Keratinocyte (primary cell): Measurements from ENCODE around the gene CLEC9A. TPM values are rescaled to one million over a fixed set of nuclear protein-coding genes. Genes with fewer than 3 reads are reported as not detected.

Experiments used
- DNase-seq: peaks from one replicate; pipeline ENCODE4 v3.0.0-alpha.2; 2011; ENCODE audit warnings: low read depth, missing footprints, low spot score
- FAIRE-seq: peaks from 2 replicates; lab custom pipeline; 2011; peaks lifted over from hg19 to GRCh38; lab: Jason Lieb, UNC
- H2AFZ ChIP-seq: 2 replicates; pipeline ENCODE4 v1.6.0; 2012; ENCODE audit warnings: low read length, control low read depth, inconsistent platforms; ENCODE audit not compliant: control insufficient read depth
- H3K27ac ChIP-seq: 2 replicates; pipeline ENCODE4 v1.5.1; 2011; ENCODE audit warnings: low read length; ENCODE audit not compliant: control insufficient read depth, insufficient read depth
- H3K27me3 ChIP-seq: 3 replicates; pipeline ENCODE4 v1.6.0; 2011; ENCODE audit warnings: low read length; ENCODE audit not compliant: control insufficient read depth, insufficient read depth; ENCODE audit errors: extremely low read depth
- H3K36me3 ChIP-seq, 2 experiments: 2 replicates in 1 of 2; 3 replicates in 1 of 2; pipeline ENCODE4 v1.5.1; 2011; ENCODE audit warnings: low read length in 2 of 2, mild to moderate bottlenecking in 1 of 2; ENCODE audit not compliant: control insufficient read depth in 2 of 2, insufficient read depth in 2 of 2; ENCODE audit errors: extremely low read depth in 1 of 2
- H3K4me1 ChIP-seq: 3 replicates; pipeline ENCODE4 v1.5.1; 2011; ENCODE audit warnings: low read length; ENCODE audit not compliant: control insufficient read depth, insufficient read depth; ENCODE audit errors: extremely low read depth
- H3K4me2 ChIP-seq: 3 replicates; pipeline ENCODE4 v1.6.0; 2011; ENCODE audit warnings: low read depth, low read length; ENCODE audit not compliant: control insufficient read depth, insufficient read depth; ENCODE audit errors: extremely low read depth
- H3K4me3 ChIP-seq, 3 experiments: fragments of 200-600 bp in 1 of 3; sonication (generic) in 1 of 3; 2 replicates in 2 of 3; 3 replicates in 1 of 3; pipeline ENCODE4 v1.5.1; 2011 to 2016; ENCODE audit warnings: low read length in 3 of 3, mild to moderate bottlenecking in 3 of 3, control low read depth in 2 of 3, inconsistent platforms in 1 of 3, low read depth in 1 of 3, mixed read lengths in 1 of 3, mixed run types in 1 of 3, moderate library complexity in 1 of 3; ENCODE audit not compliant: control insufficient read depth in 2 of 3, insufficient read depth in 2 of 3; ENCODE audit errors: extremely low read depth in 1 of 3
- H3K79me2 ChIP-seq: 2 replicates; pipeline ENCODE4 v1.6.0; 2012; ENCODE audit warnings: low read length; ENCODE audit not compliant: control insufficient read depth, insufficient read depth
- H3K9ac ChIP-seq: 3 replicates; pipeline ENCODE4 v1.6.0; 2011; ENCODE audit warnings: low read length; ENCODE audit not compliant: control insufficient read depth, insufficient read depth; ENCODE audit errors: extremely low read depth
- H3K9me1 ChIP-seq: 3 replicates; pipeline ENCODE4 v1.6.0; 2011; ENCODE audit warnings: low read length; ENCODE audit not compliant: control insufficient read depth, insufficient read depth; ENCODE audit errors: extremely low read depth
- H3K9me3 ChIP-seq: 2 replicates; pipeline ENCODE4 v1.5.1; 2012; ENCODE audit warnings: low read depth, low read length; ENCODE audit not compliant: control insufficient read depth
- H4K20me1 ChIP-seq: 3 replicates; pipeline ENCODE4 v1.6.0; 2011; ENCODE audit warnings: low read length; ENCODE audit not compliant: control insufficient read depth, insufficient read depth; ENCODE audit errors: extremely low read depth
- CTCF ChIP-seq, 3 experiments: IDR thresholded peaks in 1 of 3; conservative IDR thresholded peaks in 1 of 3; optimal IDR thresholded peaks in 1 of 3; 2 replicates in 2 of 3; 3 replicates in 1 of 3; pipeline versions ENCODE3 to v1.5.1; 2011; ENCODE audit warnings: low read length in 3 of 3, mild to moderate bottlenecking in 3 of 3, moderate library complexity in 2 of 3, control low read depth in 1 of 3, inconsistent platforms in 1 of 3; ENCODE audit not compliant: insufficient read depth in 2 of 3; ENCODE audit errors: extremely low read depth in 1 of 3
- EZH2 ChIP-seq: IDR thresholded peaks from one replicate; pipeline ENCODE4 v1.6.1; 2012; ENCODE audit warnings: inconsistent platforms, mild to moderate bottlenecking, low read length, moderate library complexity
- dilution Hi-C: fragments of 300-500 bp; cut with MboI; formaldehyde crosslinking; loops from one replicate; pipeline ENCODE4 v1.7.0; 2020; ENCODE audit warnings: low sequenced_read_pairs; ENCODE audit not compliant: extremely low pct_ligation_motif_present
- polyA plus RNA-seq, 5 experiments: library from polyadenylated mRNA; depleted of rRNA in 3 of 5; stranded (reverse) in 3 of 5; stranded (forward) in 1 of 5; unstranded in 1 of 5; fragments of >200 nt; gene quantifications; 1 replicate in 1 of 5; 2 replicates in 3 of 5; 3 replicates in 1 of 5; pipeline versions ENCODE4 v1.2.1 to v1.2.3, GENCODE V29; 2011 to 2012; ENCODE audit warnings: missing spikeins in 2 of 5, low read depth in 1 of 5, low replicate concordance in 1 of 5

Gene CLEC9A
- polyA plus RNA-seq, 1 donor (not counting 4 experiments of a cell fraction or from before 2014, with no cell fraction given), result not detected

GRCh38 chr12:10067264-10067663, 36.8 kb downstream of the CLEC9A start:
- DNase-seq, result no peak
- Histone ChIP-seq H2AFZ (no peak overlapping the region), H4K20me1 (no peaks in the 10 kb centered on the region), H3K27ac (no peak overlapping the region), H3K9me1 (no peaks in the 10 kb centered on the region), H3K4me2 (no peak overlapping the region), H3K36me3 (no peaks in the 10 kb centered on the region), H3K27me3 (no peaks in the 10 kb centered on the region), H3K9ac (no peak overlapping the region), H3K4me3 (no peak overlapping the region), H3K4me1 (no peaks in the 10 kb centered on the region), H3K79me2 (no peaks in the 10 kb centered on the region), H3K9me3 (no peaks in the 10 kb centered on the region)
- dilution Hi-C loops, result no loop called here
- peak; percentile 13 for FAIRE-seq
- TF ChIP-seq EZH2 (no peak), CTCF (optimal IDR thresholded peaks at IDR 0.05 in 1 of 3, IDR thresholded peaks at IDR 0.05 in 1 of 3, conservative IDR thresholded peaks at IDR 0.05 in 1 of 3; ENCODE audit: extremely low read depth in 1 of 3, insufficient read depth in 2 of 3, low read length in 3 of 3) (no peak)

DNA sequence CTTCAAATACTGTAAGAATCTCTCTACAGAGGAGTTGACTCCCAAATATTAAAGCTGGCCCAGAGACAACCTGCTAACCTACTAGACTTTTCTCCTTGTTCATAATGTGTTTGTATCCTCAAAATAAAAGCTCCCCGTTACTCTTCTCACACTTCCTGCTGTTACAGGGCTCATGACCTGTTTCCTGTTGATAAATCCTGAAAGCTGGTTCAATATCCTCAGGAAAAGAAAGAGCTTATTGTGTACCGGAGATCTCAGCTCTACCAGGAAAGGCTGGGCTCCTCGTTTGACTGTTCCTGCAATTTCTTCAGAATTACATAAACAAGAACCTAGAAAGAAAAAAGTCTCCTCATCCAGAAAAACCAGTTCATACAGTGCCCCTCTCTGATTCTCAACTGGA, 37.5 kb downstream of the CLEC9A start:
- H4K20me1 ChIP-seq, result no peaks in the 10 kb centered on the region
- H3K4me2 ChIP-seq, result no peak overlapping the region
- H3K27me3 ChIP-seq, result no peaks in the 10 kb centered on the region
- no peak for TF ChIP-seq CTCF (optimal IDR thresholded peaks at IDR 0.05 in 1 of 3, IDR thresholded peaks at IDR 0.05 in 1 of 3, conservative IDR thresholded peaks at IDR 0.05 in 1 of 3; ENCODE audit: extremely low read depth in 1 of 3, insufficient read depth in 2 of 3, low read length in 3 of 3)
- TF ChIP-seq EZH2, result no peak
- H3K9me1 ChIP-seq, result no peaks in the 10 kb centered on the region
- H3K4me3 ChIP-seq, result no peak overlapping the region
- DNase-seq (no peak), FAIRE-seq (no peak)
- dilution Hi-C loops, result no loop called here
- H3K79me2 ChIP-seq, result no peaks in the 10 kb centered on the region
- no peaks in the 10 kb centered on the region for H3K4me1 ChIP-seq
- no peak overlapping the region for H3K27ac ChIP-seq
- no peak overlapping the region for H2AFZ ChIP-seq
- no peak overlapping the region for H3K9ac ChIP-seq
- no peaks in the 10 kb centered on the region for H3K36me3 ChIP-seq
- no peaks in the 10 kb centered on the region for H3K9me3 ChIP-seq
